Measurements from ENCODE around the gene TOR4A. TPM values are rescaled to one million over a fixed set of nuclear protein-coding genes. Genes with fewer than 3 reads are reported as not detected.
A peak's percentile ranks its signal among the peaks of the same experiment; 100 is the strongest.

The TOR4A gene
- total and polyA plus RNA-seq, 9 of the 15 experiments (the other 6 are each of a cell fraction or from before 2014, with no cell fraction given): 3.9 to 49.2 (median 8.8) TPM

DNA sequence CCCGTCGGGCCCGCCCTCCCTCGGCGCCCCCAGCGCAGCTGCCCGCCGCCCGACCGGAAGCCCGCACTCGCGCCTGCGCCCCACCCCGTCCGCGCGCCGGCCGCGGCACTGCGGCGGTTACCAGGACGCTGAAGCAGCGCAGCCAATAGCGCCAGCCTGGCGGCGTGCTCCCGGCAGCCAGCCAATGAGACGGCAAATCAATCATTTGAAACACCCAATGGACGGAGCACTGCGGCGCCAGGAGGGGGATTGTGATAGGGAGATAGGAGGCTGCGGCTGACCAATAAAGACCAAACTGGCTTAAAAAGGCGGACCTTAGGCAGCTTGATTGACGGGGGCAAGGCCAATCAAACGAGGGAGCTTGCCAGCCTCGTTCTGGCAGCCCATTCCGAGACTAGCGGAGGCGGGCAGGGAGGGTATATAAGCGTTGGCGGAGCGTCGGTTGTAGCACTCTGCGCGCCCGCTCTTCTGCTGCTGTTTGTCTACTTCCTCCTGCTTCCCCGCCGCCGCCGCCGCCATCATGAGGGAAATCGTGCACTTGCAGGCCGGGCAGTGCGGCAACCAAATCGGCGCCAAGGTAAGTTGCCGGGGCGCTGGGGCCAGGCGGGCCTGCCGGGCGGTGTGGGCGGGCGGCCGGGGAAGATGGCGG, 36.6 kb upstream of the TOR4A start, which contains the start of gene TUBB4B (continued):
- peak; percentile 89; the same call in 1 of the 2 replicates for TF ChIP-seq CAMTA2 (CRISPR knock-in tag; conservative IDR thresholded peaks at IDR 0.05)
- TF ChIP-seq CCNT2 (IDR thresholded peaks at IDR 0.05; ENCODE audit: borderline replicate concordance, extremely low read depth, insufficient read length, low read depth, low read length): peak; percentile 69
- peak; percentile 96 for TF ChIP-seq MYBL2 (IDR thresholded peaks at IDR 0.05; ENCODE audit: low read depth)
- peak; percentile 91; the same call in 1 of the 2 replicates for TF ChIP-seq MYBL2 (CRISPR knock-in tag; IDR thresholded peaks at IDR 0.05; ENCODE audit: borderline replicate concordance)
- TF ChIP-seq RBM22 (IDR thresholded peaks at IDR 0.05; ENCODE audit: low read depth, low read length, poor library complexity, severe bottlenecking): peak; percentile 94
- no peak for TF ChIP-seq ZNF445 (CRISPR knock-in tag; IDR thresholded peaks at IDR 0.05; ENCODE audit: low read depth)
- TF ChIP-seq, protein P1, sequence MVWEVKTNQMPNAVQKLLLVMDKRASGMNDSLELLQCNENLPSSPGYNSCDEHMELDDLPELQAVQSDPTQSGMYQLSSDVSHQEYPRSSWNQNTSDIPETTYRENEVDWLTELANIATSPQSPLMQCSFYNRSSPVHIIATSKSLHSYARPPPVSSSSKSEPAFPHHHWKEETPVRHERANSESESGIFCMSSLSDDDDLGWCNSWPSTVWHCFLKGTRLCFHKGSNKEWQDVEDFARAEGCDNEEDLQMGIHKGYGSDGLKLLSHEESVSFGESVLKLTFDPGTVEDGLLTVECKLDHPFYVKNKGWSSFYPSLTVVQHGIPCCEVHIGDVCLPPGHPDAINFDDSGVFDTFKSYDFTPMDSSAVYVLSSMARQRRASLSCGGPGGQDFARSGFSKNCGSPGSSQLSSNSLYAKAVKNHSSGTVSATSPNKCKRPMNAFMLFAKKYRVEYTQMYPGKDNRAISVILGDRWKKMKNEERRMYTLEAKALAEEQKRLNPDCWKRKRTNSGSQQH (CRISPR knock-in tag; IDR thresholded peaks at IDR 0.05): peak; percentile 84; the same call in 1 of the 2 replicates
- TF ChIP-seq MAZ (CRISPR knock-in tag; conservative IDR thresholded peaks at IDR 0.05 in 1 of 2, IDR thresholded peaks at IDR 0.05 in 1 of 2): peak in 1 of 2 experiments; percentile 42; a peak in 3 of 4 replicates
- TF ChIP-seq ZNF609 (CRISPR knock-in tag; IDR thresholded peaks at IDR 0.05; ENCODE audit: borderline replicate concordance): peak; percentile 63; the same call in 1 of the 2 replicates
- TF ChIP-seq, protein P2, sequence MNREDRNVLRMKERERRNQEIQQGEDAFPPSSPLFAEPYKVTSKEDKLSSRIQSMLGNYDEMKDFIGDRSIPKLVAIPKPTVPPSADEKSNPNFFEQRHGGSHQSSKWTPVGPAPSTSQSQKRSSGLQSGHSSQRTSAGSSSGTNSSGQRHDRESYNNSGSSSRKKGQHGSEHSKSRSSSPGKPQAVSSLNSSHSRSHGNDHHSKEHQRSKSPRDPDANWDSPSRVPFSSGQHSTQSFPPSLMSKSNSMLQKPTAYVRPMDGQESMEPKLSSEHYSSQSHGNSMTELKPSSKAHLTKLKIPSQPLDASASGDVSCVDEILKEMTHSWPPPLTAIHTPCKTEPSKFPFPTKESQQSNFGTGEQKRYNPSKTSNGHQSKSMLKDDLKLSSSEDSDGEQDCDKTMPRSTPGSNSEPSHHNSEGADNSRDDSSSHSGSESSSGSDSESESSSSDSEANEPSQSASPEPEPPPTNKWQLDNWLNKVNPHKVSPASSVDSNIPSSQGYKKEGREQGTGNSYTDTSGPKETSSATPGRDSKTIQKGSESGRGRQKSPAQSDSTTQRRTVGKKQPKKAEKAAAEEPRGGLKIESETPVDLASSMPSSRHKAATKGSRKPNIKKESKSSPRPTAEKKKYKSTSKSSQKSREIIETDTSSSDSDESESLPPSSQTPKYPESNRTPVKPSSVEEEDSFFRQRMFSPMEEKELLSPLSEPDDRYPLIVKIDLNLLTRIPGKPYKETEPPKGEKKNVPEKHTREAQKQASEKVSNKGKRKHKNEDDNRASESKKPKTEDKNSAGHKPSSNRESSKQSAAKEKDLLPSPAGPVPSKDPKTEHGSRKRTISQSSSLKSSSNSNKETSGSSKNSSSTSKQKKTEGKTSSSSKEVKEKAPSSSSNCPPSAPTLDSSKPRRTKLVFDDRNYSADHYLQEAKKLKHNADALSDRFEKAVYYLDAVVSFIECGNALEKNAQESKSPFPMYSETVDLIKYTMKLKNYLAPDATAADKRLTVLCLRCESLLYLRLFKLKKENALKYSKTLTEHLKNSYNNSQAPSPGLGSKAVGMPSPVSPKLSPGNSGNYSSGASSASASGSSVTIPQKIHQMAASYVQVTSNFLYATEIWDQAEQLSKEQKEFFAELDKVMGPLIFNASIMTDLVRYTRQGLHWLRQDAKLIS (CRISPR knock-in tag; IDR thresholded peaks at IDR 0.05): peak; percentile 99
- TF ChIP-seq THRA (IDR thresholded peaks at IDR 0.05): no peak
- peak; percentile 100 for TF ChIP-seq SUPT5H (IDR thresholded peaks at IDR 0.05)
- no peak for TF ChIP-seq YBX1 (IDR thresholded peaks at IDR 0.05)
